ENCODE results near the gene HMGN1.
A peak's percentile ranks its signal among the peaks of the same experiment; 100 is the strongest.

Gene HMGN1

GRCh38 chr21:39314143-39315027 lies 34.5 kb downstream of the HMGN1 start:
- H3K4me1 Mint-ChIP-seq: peaks cover 30 to 64% of the 10 kb centered on the region in 2 donors
- DNase-seq (peak; percentile 49), ATAC-seq (replicated peaks) (peak; percentile 40 to 56)
- H3K9me3 Mint-ChIP-seq: no peaks in the 10 kb centered on the region
- H3K36me3 Mint-ChIP-seq: peaks cover 4 to 18% of the 10 kb centered on the region in 2 donors
- peak overlapping the region; percentile 100 for H3K27ac Mint-ChIP-seq
- no peaks in the 10 kb centered on the region for H3K27me3 Mint-ChIP-seq
- peak overlapping the region; percentile 91 to 99 for H3K4me3 Mint-ChIP-seq

- DNase-seq (peak; percentile 74), ATAC-seq (replicated peaks) (peak; percentile 66 to 72)
- Mint-ChIP-seq H3K27ac (peak within 1 kb of the TSS; percentile 100), H3K27me3 (no peaks in the 10 kb centered on the region), H3K4me3 (peak within 1 kb of the TSS; percentile 91 to 99), H3K4me1 (peaks cover 30 to 64% of the 10 kb centered on the region in 2 donors), H3K36me3 (peaks cover 10 to 26% of the 10 kb centered on the region in 2 donors), H3K9me3 (no peaks in the 10 kb centered on the region)
These were observed 35.2 kb downstream of the HMGN1 start, which contains the start of gene BRWD1 for GRCh38 chr21:39313571-39314142. Gene BRWD1 (minus strand): TSS chr21:39313632. CDS start chr21:39313491, 141 bp downstream.

- Mint-ChIP-seq H3K27ac (peak overlapping the region; percentile 100), H3K4me1 (peaks cover 27 to 64% of the 10 kb centered on the region in 2 donors), H3K27me3 (no peaks in the 10 kb centered on the region), H3K4me3 (peak overlapping the region; percentile 91 to 99), H3K36me3 (peaks cover 14 to 28% of the 10 kb centered on the region in 2 donors), H3K9me3 (no peaks in the 10 kb centered on the region)
- DNase-seq (no peak), ATAC-seq (replicated peaks) (peak; percentile 23 to 25)
These were observed 35.8 kb downstream of the HMGN1 start for GRCh38 chr21:39313042-39313570.

- peak overlapping the region; percentile 91 to 99 for H3K4me3 Mint-ChIP-seq
- no peaks in the 10 kb centered on the region for H3K9me3 Mint-ChIP-seq
- peaks cover 14 to 28% of the 10 kb centered on the region in 2 donors for H3K36me3 Mint-ChIP-seq
- no peaks in the 10 kb centered on the region for H3K27me3 Mint-ChIP-seq
- peaks cover 21 to 56% of the 10 kb centered on the region in 2 donors for H3K4me1 Mint-ChIP-seq
- ATAC-seq (replicated peaks) (peak; percentile 75 to 83), DNase-seq (peak; percentile 87)
- H3K27ac Mint-ChIP-seq: peak overlapping the region; percentile 85
These were observed 36.5 kb downstream of the HMGN1 start for GRCh38 chr21:39312112-39313041.

GRCh38 chr21:39311164-39311563 lies 37.7 kb downstream of the HMGN1 start:
- no peak for ATAC-seq (replicated peaks)

DNA sequence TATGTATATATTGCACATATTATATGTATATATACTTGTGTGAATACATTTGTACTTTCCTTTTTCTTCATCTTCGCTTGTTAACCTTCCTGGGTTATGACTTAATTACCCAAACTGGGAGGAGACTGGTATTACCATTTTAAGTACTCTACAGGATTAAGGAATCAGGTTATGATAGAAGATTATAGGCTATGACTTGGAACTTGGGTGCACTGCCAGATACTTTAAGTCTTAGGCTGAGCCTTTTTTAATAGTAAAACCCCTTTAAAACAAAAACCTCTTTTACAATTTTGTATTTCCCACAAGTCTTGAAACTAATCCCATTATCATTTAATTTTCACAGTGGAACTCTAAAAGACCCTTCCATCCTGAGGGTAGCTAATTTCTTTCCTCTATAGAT lies 41.4 kb downstream of the HMGN1 start:
- Mint-ChIP-seq H3K9me3 (no peaks in the 10 kb centered on the region), H3K27ac (no peak overlapping the region), H3K36me3 (peaks cover 22 to 34% of the 10 kb centered on the region in 2 donors), H3K27me3 (no peaks in the 10 kb centered on the region), H3K4me3 (no peak overlapping the region), H3K4me1 (peaks cover 9 to 31% of the 10 kb centered on the region in 2 donors)
- no peak for ATAC-seq (replicated peaks)
- DNase-seq: no peak

More at GRCh38 chr21:39311164-39311563, 37.7 kb downstream of the HMGN1 start:
- Mint-ChIP-seq H3K4me3 (no peak overlapping the region), H3K27ac (peak overlapping the region; percentile 14), H3K36me3 (peaks cover 14 to 30% of the 10 kb centered on the region in 2 donors), H3K27me3 (no peaks in the 10 kb centered on the region), H3K9me3 (no peaks in the 10 kb centered on the region), H3K4me1 (peaks cover 19 to 48% of the 10 kb centered on the region in 2 donors)
- no peak for DNase-seq

DNA sequence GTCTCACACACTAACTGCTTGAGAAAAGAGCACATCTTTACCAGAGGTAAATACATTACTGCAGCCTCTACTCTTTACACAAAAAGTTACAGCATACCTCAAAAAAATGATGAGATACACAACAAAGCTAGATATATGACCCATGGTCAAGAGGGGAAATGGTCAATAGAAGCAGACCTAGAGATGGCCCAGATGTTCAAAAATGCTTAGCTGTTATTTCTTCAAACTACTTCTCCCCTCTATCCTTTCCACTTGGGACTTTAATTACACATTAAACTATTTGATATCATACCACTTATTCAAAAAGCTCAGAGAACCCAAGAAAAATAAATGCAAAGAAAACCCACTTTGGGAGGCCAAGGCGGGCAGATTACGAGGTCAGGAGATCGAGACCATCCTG lies 48.3 kb downstream of the HMGN1 start:
- Mint-ChIP-seq H3K4me3 (no peak overlapping the region), H3K9me3 (peaks cover 4 to 6% of the 10 kb centered on the region in 2 donors), H3K36me3 (peaks cover 24 to 35% of the 10 kb centered on the region in 2 donors), H3K4me1 (peaks cover 0 to 17% of the 10 kb centered on the region in 2 donors), H3K27me3 (no peaks in the 10 kb centered on the region), H3K27ac (no peak overlapping the region)
- no peak for DNase-seq
- no peak for ATAC-seq (replicated peaks)

DNA sequence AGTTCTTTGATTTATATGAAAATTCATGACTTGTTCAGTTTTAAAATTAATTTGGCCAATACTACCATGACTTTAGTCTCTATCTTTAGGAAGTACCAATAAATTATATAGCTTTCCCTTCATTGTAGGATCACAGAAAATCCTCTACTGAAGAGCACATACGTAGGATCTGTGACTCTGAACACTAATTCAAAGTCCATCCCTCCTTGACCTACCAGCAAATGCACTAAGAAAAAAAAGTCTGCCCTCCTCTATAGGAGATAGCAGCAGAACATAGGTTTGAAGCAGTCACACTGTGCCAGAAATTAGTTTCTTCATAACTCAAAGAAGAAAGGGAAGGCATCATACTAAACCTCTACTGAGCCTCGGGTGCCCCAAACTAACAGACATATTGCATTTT lies 52.0 kb downstream of the HMGN1 start:
- no peak overlapping the region for H3K4me3 Mint-ChIP-seq
- peaks cover 0 to 13% of the 10 kb centered on the region in 2 donors for H3K4me1 Mint-ChIP-seq
- peaks cover 37 to 52% of the 10 kb centered on the region in 2 donors for H3K36me3 Mint-ChIP-seq
- H3K27ac Mint-ChIP-seq: no peak overlapping the region
- no peaks in the 10 kb centered on the region for H3K27me3 Mint-ChIP-seq
- peaks cover 4 to 6% of the 10 kb centered on the region in 2 donors for H3K9me3 Mint-ChIP-seq
- DNase-seq: no peak
- no peak for ATAC-seq (replicated peaks)
